RCC 7860 (cell line): ENCODE data around the gene NSD1.
A peak's percentile ranks its signal among the peaks of the same experiment; 100 is the strongest.

Source experiments
- DNase-seq: peaks from one replicate; pipeline ENCODE4 v3.0.0-alpha.2; 2015; ENCODE audit warnings: low spot score
- FAIRE-seq: peaks from 2 replicates; lab custom pipeline; 2012; peaks lifted over from hg19 to GRCh38; lab: Jason Lieb, UNC

The NSD1 gene

DNA sequence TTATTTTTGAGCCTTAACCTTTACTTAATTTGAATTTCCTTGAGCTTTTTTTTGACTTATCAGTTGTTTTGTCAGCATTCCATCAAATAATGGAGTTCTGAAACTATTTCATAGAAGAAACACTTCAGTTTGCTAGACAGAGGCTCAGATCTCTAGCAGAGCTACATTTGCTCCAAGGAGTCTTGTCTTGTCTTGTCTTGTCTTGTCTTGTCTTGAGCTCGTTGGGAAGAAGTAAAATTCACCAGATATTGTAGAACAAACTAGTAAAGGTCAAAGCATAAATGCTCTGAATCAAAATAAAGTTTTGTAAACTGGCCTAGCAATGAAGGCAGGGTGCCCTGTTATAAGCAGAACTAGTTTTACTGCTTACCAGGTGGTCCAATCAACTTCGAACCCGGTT, 136.4 kb downstream of the NSD1 start:
- FAIRE-seq (no peak), DNase-seq (no peak)

DNA sequence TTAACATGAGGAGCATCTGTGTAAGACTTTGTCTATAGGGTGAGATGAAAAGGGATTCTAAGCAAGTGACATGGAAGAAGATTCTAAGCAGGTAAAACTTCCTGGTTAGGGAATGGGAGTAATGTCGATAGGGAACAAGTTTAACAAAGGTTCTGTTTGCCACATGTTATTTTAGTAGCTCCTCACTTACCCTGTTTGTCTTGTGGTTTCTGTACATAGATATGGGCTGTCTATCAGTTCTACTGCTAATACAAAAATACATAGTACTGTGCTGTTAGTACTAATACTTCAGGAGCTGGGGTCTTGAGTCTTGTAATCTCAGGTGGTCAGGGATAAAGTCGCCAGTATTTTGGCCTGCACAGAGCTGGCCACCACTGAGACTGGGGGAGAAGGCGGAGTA, 137.1 kb downstream of the NSD1 start:
- no peak for DNase-seq
- FAIRE-seq = no peak

DNA sequence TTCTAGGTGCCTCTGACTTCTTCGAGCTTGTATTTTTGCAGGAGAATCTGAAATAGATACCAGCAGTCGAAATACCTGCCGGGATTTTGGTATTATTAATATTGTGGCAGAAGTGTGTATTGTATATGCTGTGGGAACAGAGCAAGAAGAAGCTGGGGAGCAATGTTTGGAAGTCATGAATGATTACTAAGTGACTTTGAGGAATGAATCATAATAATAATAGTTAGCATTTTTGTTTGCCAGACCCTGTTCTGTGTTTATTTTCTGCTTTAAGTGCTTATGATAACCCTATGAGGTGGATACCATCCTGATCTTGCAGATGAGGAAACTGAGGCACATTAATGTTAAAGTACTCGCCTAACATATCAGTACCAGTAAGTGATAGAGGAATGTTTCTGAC, 137.5 kb downstream of the NSD1 start:
- DNase-seq (no peak), FAIRE-seq (no peak)

DNA sequence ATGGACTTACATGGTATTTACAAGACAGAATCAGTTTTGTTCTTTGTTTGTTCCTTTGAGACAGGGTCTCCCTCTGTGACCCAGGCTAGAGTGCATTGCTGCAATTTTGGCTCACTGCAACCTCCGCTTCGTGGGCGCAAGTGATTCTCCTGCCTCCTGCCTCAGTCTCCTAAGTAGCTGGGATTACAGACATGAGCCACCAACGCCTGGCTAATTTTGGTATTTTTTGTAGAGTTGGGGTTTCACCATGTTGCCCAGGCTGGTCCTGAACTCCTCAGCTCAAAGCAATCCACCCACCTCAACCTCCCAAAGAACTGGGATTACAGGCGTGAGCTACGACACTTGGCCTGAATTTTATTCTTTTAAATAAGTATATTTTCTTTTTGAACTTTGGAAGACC, 142.3 kb downstream of the NSD1 start:
- DNase-seq (no peak), FAIRE-seq (no peak)

DNA sequence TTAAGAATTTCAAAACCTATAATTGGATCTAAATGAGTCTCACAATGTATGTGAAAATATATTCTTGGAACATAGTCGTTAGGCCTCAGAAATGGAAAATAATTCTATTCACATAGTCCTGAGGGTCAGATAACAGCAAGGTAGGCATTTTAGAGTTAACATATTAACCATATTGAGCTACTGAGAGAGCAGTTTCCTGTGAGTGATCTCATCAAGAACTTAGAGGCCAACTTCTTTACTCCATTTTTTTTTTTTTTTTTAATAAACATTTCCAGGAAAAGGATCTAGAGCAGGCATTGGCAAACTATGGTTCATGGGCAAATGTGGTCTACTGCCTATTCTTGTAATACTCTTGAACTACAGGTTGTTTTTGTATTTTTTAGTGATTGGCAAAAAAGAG, 143.3 kb downstream of the NSD1 start:
- peak; percentile 15 for DNase-seq
- FAIRE-seq = no peak

DNA sequence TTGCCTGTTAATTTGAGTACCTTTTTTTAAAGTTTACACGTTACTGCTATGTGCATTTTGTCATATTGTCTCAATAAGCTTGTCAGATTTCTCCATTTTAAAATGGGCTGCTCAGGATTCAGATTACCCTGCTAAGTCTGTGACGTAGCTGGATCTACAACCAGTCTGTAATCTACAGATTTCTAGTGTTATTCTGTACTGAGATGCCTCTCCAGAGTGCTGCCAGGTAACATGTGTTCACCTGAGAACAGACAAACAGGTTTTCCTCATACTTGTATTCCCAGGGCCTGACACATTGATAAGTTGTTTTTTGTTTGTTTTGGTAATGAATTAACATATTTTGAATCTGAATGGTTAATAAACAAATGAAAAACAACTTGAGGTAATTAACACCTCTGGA, 154.6 kb downstream of the NSD1 start:
- FAIRE-seq (no peak), DNase-seq (no peak)

DNA sequence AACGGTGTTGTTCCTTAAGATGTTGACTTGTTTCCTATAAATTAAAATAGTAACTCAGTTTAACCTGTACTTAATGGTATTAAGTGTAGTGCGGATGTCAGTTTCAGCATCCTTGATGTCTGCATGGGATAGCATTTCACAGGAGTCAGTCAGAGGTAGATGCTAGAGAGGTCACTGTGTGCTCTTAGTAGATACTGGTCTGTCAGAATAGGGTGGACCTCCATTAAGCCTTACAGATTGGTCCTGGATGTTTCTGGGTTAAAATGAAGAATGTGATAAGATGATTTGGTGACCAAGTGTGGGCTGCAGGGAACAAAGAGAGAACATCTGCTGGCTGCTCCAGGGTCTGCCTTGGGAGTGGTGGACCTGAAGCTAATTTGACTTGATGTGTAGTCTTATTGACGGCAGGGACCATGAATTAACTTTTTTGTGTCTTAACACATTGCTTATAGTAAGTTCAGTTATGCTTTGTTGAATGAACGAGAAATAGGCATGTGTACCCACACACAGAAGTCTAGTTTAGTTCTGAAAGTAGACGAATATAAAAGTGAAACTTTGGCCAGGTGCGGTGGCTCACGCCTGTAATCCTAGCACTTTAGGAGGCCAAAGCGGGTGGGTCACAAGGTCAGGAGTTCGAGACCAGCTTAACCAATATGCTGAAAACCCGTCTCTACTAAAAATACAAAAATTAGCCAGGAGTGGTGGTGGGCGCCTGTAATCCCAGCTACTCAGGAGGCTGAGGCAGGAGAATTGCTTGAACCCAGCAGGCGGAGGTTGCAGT, 157.4 kb downstream of the NSD1 start:
- DNase-seq = no peak
- FAIRE-seq = no peak

DNA sequence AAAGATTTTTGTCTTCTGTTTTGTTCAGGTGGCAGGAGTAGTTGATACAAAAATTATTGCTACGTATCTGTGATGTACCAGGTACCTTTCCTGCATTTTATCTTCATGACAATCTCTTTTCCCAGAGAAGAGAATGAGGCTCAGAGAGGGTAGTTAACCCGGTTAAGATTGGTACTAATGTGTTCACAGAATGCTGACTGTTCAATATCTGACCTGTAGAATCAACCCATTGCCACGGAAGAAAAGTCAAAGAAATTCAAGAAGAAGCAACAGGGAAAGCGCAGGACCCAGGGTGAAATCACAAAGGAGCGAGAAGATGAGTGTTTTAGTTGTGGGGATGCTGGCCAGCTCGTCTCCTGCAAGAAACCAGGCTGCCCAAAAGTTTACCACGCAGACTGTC, 158.2 kb downstream of the NSD1 start:
- DNase-seq (no peak), FAIRE-seq (no peak)

DNA sequence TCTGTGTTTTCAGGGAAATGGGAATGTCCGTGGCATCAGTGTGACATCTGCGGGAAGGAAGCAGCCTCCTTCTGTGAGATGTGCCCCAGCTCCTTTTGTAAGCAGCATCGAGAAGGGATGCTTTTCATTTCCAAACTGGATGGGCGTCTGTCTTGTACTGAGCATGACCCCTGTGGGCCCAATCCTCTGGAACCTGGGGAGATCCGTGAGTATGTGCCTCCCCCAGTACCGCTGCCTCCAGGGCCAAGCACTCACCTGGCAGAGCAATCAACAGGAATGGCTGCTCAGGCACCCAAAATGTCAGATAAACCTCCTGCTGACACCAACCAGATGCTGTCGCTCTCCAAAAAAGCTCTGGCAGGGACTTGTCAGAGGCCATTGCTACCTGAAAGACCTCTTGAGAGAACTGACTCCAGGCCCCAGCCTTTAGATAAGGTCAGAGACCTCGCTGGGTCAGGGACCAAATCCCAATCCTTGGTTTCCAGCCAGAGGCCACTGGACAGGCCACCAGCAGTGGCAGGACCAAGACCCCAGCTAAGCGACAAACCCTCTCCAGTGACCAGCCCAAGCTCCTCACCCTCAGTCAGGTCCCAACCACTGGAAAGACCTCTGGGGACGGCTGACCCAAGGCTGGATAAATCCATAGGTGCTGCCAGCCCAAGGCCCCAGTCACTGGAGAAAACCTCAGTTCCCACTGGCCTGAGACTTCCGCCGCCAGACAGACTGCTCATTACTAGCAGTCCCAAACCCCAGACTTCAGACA, 160.4 kb downstream of the NSD1 start:
- no peak for FAIRE-seq
- DNase-seq = no peak

DNA sequence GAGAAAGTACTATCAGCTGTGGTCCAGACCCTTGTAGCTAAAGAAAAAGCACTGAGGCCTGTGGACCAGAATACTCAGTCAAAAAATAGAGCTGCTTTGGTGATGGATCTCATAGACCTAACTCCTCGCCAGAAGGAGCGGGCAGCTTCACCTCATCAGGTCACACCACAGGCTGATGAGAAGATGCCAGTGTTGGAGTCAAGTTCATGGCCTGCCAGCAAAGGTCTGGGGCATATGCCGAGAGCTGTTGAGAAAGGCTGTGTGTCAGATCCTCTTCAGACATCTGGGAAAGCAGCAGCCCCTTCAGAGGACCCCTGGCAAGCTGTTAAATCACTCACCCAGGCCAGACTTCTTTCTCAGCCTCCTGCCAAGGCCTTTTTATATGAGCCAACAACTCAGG, 161.1 kb downstream of the NSD1 start:
- DNase-seq = no peak
- FAIRE-seq = no peak

DNA sequence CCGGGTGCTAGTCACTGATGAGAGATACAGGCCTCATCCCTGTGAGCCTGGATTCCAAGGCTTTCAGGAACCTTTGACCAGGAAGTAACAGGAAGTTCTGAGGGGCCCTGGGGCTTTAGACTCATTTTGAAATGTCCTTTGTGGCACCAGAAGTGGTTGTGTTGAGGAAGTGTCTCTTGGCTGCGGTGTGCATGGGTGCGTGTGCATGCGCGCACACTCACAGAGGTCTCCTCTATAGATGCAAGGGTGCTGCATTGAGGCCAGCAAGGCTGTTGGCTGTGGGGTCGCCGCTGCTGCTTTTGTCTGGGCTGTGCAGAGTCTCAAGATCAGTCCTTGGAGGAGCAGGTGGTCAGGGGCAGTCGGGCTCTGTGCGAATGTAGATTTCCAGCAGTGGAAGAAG, 162.4 kb downstream of the NSD1 start:
- DNase-seq = no peak
- FAIRE-seq = no peak

DNA sequence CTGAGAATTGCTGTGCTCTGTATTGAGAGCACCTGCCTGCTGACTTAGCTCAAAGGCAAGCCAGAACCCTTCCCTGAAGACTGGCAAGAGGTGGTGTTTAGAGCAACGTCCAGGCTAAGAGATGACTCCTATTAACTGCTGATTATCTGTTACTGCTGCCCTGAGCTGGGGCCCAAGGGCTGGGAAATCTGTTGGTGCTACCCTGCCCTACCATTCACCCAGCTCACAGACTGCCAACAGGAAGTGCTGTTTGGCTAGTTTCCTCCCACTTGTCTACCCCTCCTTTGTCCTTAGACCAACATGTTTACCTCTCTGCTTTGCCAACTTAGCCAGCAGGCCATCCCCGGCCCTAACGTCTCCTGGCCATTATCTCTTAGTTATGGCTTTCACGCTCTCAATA, 163.0 kb downstream of the NSD1 start:
- no peak for FAIRE-seq

DNA sequence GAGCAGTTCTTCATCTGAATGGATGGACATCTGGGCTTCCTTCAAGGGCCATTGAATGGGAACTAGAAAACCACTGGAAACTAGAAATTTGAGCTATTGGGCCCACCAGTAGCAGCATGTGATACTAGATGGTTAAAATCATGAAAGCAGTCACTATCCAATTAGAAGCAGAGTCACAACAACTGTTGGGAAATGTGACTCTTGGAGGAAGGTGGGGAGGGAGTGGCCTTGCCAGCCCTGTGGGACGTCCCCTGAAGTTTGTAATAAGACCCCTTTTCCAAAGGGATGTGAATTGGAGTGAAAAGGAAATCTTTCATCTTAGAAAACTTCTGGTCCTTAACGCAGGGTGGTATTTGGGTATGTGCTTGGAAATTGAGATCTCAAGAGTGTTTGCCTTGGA, 164.3 kb downstream of the NSD1 start:
- FAIRE-seq (no peak), DNase-seq (no peak)

More for the DNA sequence above, 163.0 kb downstream of the NSD1 start:
- DNase-seq = no peak

DNA sequence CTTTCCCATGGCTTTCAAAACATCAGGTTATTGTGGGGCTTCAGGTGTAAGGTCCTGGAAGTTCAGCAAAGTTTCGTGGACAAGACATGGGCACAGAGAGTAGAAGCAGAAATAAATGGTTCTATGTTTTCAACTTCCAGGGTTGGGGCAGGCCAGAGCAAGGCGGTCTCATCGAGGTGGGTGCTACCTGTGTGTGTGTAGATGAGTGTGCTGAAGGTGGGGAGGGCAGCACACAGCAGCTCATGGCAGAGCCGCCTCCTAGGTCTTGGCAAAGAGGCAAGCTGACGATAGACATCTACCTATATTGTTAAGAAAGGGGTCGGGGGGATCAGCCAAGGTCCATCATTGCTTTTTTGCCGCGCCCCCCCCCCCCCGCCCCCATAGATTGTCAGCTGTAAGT, 166.1 kb downstream of the NSD1 start:
- DNase-seq (no peak), FAIRE-seq (no peak)

DNA sequence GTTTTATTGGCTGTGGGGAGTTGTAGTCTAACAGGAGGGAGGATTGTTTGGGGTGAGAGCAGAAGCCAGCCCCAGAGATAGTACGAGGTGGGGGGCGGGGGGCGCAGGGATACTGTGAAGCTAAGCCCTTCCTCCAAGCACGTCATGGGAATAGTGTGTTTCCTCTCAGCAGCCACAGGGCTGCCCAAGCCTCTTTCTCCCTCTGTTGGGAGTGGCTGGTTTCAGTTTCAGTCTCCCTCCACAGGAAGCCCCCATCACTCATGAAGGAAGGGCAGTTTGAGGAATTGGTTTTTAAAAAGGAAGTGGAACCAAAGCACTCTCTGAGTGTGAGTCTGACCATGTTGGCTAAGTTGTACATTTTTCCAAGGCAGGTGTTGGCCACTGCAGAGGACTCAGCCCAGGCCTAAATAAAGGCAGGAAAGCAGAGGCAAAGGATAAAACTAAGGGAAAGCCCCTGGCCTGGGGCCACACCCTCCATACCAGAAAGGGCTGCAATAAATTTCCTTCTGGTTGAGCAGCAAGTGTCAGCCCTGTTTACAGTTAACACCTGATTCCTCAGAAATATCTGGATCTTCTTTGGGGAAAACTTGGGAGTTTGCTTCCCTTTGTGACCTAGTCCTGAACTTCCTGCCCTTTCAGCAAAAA, 166.8 kb downstream of the NSD1 start:
- peak; percentile 41 for DNase-seq
- FAIRE-seq = no peak

DNA sequence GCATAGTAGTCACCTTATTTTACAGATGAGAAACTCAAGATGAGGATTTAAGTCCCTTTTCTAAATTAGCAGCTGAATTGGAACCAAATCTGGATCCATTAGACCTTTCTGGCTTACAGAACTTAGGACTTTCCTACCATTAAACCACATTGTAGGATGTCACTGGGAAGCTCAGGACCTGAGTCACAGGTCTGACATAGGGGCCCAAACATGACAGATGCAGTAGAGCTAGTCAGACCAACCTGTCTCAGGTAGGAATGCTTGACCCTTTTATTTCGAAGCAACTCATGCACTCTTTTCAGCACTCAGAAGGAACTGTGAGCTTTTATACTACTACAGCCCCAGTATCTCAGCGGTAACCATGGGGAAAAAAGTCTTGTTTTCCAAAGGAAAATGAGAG, 167.4 kb downstream of the NSD1 start:
- DNase-seq (no peak), FAIRE-seq (no peak)

DNA sequence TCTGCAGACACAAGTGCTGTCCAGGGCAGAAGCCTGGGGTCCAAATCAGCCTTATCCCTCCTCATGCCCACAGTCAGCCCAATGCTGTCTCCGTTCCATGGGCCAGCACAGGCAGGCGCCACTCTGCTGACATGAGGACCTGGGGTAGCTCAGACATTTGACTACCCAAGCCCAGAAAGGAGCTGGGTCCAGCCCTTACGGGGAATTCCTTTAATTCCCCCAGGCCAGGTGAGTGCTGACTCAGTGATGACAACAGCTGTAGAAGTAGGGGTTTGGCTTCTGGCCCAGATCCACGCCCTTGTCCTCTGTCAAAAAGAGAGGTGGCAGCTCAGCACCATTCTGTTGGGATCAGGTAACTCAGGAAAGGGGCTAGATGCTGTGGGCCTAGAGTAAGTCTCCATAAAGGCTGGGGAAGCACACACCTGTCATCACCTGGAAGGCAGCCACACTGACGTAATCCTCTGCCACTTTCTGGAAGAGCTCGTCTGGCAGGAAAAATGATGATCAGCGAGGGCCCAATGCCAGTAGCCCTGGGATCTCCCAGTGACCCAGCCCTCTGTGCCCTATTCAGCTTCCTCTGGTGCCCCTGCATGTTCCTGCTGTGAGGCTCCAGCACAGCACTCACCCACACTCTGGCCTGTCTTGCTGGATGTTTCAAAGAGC, 168.1 kb downstream of the NSD1 start:
- no peak for FAIRE-seq
- DNase-seq = no peak

DNA sequence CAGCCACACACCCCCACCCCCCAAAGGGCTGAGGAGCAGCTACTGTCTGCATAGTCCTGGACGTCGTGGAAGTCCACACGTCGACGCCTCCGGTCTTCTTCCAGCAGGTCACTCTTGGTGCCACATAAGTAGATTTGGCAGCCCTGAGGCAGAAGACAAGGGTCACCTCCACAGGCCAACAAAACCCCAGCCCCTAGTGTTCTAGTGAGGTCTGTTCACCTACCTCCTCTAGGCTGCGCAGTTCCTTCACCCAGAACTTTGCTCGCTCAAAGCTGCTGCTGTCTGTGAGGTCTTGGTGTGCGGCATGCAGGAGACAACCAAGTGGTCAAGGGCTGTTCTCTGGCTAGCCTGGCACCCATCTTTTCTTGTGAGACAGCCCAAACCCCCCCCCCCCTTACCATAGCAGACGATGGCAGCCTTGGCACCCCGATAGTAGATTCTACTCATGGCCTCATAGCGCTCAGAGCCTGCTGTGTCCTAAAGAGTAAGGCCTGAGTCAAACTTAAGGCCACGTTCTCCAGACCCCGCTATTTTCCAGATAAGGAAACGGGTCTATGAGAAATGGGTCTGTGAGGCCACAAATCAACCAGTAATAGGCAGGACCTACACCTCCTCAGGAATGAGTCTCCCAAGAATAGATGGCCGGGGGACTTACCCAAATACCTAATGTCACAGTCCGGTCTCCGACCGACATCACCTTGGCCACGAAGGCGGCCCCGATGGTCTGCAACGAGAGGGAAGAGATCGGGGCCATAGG, 169.0 kb downstream of the NSD1 start:
- no peak for DNase-seq
- FAIRE-seq = no peak

DNA sequence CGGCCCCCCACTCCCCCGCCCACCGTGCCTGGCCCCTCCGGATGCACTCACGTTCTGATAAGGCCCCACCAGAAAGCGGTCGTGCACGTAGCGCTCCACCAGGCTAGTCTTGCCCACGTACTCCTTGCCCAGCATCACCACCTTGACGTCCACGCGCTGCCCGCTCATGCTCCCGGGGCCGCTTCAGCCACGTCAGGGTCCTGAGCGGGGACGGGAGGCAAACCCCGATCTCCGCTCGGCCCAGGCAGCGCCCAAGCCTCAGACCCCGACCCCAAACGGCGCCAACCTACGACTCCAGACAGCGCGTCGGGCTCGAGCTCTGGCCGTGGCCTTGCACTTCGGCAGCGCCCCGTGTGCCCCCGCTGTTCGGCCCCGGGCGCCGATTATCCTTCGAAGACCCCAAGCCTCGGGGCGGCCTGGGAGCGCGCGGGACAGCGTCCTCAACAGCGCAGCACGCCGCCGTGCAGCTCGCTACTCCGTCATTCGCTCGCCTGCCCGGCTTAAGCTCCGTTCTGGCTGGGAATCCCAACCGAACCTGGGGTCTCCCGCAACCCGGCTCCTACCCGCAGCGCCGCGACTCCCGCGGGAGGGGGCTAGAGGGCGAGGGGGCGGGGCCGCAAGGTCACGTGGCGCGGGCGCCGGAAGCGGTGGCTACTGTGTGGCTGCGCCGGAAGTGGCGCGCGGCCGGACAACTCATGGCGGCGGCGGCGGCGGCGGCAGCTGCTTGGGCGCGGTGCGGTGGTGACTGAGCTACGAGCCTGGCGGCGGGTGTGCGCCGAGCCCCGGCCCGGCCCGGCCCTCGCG, 169.8 kb downstream of the NSD1 start, which contains the start of the genes PRELID1 and RAB24:
Gene PRELID1 (plus strand): TSS at position 679 of the 804 bp plus-strand sequence. CDS start 187 bp downstream, outside the sequence.
Gene RAB24 (minus strand): TSS at position 599 of the 804 bp plus-strand sequence. CDS start 431 bp downstream, at position 168.
- FAIRE-seq (no peak), DNase-seq (peak; percentile 61)
